Measurements from ENCODE around the gene ANGPTL7. TPM values are rescaled to one million over a fixed set of nuclear protein-coding genes. Genes with fewer than 3 reads are reported as not detected.

ANGPTL7 gene
- total RNA-seq, 1 donor from 2014 or later: not detected

GRCh38 chr1:11145741-11146140, 43.4 kb upstream of the ANGPTL7 start:
- Mint-ChIP-seq H3K4me3 (no peak overlapping the region), H3K4me1 (no peaks in the 10 kb centered on the region), H3K27me3 (ENCODE audit: low read depth) (no peaks in the 10 kb centered on the region), H3K36me3 (peaks cover 26% of the 10 kb centered on the region), H3K27ac (no peak overlapping the region), H3K9me3 (no peaks in the 10 kb centered on the region)
- TF ChIP-seq, protein P1, sequence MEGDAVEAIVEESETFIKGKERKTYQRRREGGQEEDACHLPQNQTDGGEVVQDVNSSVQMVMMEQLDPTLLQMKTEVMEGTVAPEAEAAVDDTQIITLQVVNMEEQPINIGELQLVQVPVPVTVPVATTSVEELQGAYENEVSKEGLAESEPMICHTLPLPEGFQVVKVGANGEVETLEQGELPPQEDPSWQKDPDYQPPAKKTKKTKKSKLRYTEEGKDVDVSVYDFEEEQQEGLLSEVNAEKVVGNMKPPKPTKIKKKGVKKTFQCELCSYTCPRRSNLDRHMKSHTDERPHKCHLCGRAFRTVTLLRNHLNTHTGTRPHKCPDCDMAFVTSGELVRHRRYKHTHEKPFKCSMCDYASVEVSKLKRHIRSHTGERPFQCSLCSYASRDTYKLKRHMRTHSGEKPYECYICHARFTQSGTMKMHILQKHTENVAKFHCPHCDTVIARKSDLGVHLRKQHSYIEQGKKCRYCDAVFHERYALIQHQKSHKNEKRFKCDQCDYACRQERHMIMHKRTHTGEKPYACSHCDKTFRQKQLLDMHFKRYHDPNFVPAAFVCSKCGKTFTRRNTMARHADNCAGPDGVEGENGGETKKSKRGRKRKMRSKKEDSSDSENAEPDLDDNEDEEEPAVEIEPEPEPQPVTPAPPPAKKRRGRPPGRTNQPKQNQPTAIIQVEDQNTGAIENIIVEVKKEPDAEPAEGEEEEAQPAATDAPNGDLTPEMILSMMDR (IDR thresholded peaks at IDR 0.05; ENCODE audit: unreplicated experiment): no peak
- no peak for DNase-seq (ENCODE audit: low spot score in 2 of 2, unreplicated experiment in 2 of 2)

DNA sequence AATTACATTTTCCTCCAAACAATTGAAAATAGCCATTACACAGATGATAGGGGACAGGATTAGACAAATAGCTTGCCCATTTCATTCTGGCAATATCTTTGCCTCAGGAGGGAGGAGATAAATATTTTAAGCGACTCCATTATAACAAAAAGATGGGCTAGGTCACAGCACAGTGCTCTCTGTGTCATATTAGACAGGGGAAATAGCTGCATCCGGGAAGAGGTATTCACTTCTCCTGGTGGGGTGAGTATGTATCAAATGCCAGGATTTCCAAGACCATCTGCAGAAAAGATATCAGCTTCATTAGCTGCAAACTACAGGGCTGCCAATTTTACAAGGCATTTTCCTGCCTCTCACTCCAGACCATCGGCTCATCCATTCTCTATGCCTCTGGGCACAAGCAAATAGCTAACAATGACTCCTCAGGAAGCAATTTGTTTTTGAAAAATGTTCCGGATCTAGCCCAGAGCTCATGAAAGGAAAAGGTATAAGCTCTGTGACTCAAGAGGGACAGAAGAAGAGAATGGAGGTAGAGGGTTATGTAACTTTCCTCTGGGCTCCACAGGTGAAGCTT, 41.9 kb upstream of the ANGPTL7 start:
- Mint-ChIP-seq H3K4me3 (no peak overlapping the region), H3K36me3 (peaks cover 25% of the 10 kb centered on the region), H3K9me3 (no peaks in the 10 kb centered on the region), H3K4me1 (peaks cover 6% of the 10 kb centered on the region), H3K27ac (no peak overlapping the region), H3K27me3 (ENCODE audit: low read depth) (no peaks in the 10 kb centered on the region)
- TF ChIP-seq, protein P1 (IDR thresholded peaks at IDR 0.05; ENCODE audit: unreplicated experiment): no peak
- DNase-seq (ENCODE audit: low spot score in 2 of 2, unreplicated experiment in 2 of 2): no peak

DNA sequence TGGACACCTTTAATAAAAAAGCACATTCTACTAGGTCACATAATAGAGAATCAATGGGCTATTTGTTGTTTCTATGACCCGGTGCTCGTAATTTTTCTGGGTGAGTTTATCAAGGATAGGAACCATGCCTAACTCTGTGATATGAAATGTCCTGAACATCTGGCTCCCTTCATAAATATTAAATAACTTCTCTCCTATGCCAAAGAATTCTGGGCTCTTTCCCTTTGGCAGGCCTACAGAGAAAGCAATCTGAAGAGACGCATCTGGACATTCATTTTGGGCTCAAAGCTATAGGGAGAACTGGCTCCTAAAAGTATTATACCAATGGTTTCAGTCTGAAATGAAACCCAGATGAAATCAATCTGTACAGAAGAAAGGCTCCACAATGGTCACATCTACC, 38.8 kb upstream of the ANGPTL7 start:
- H3K27me3 Mint-ChIP-seq (ENCODE audit: low read depth): no peaks in the 10 kb centered on the region
- H3K27ac Mint-ChIP-seq: peak overlapping the region; percentile 47
- no peak for DNase-seq (ENCODE audit: low spot score in 2 of 2, unreplicated experiment in 2 of 2)
- TF ChIP-seq, protein P1 (IDR thresholded peaks at IDR 0.05; ENCODE audit: unreplicated experiment): no peak
- H3K9me3 Mint-ChIP-seq: no peaks in the 10 kb centered on the region
- peaks cover 11% of the 10 kb centered on the region for H3K4me1 Mint-ChIP-seq
- no peak overlapping the region for H3K4me3 Mint-ChIP-seq
- H3K36me3 Mint-ChIP-seq: peaks cover 27% of the 10 kb centered on the region

DNA sequence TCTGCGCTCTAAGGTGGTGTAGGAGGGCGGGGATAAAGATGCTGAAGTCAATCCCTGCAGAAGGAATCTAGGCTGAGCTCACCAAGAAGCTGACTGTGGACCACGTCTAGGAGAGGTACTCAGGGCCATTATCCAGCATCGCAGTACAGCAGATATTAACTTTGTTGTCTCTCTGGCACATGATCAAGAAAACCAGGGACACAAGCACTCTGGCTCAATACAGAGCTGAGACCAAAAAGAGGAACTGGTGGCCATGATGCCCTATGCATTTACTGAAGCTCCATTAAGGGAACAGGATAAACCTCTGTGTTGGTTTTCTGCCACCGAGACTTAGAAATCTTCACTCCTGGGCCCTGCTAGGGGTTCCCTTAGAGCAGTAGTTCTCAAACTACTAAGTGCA, 38.0 kb upstream of the ANGPTL7 start:
- DNase-seq (ENCODE audit: low spot score in 2 of 2, unreplicated experiment in 2 of 2): no peak
- Mint-ChIP-seq H3K27me3 (ENCODE audit: low read depth) (no peaks in the 10 kb centered on the region), H3K9me3 (no peaks in the 10 kb centered on the region), H3K27ac (peak overlapping the region; percentile 5), H3K36me3 (peaks cover 25% of the 10 kb centered on the region), H3K4me3 (no peak overlapping the region), H3K4me1 (peaks cover 11% of the 10 kb centered on the region)
- TF ChIP-seq, protein P1 (IDR thresholded peaks at IDR 0.05; ENCODE audit: unreplicated experiment): no peak

- H3K36me3 Mint-ChIP-seq: peaks cover 28% of the 10 kb centered on the region
- no peak overlapping the region for H3K4me3 Mint-ChIP-seq
- no peak for DNase-seq (ENCODE audit: low spot score in 2 of 2, unreplicated experiment in 2 of 2)
- H3K4me1 Mint-ChIP-seq: peaks cover 11% of the 10 kb centered on the region
- TF ChIP-seq, protein P1 (IDR thresholded peaks at IDR 0.05; ENCODE audit: unreplicated experiment): no peak
- H3K9me3 Mint-ChIP-seq: no peaks in the 10 kb centered on the region
- peak overlapping the region; percentile 64 for H3K27ac Mint-ChIP-seq
- H3K27me3 Mint-ChIP-seq (ENCODE audit: low read depth): no peaks in the 10 kb centered on the region
Measured at GRCh38 chr1:11151826-11152612, 37.1 kb upstream of the ANGPTL7 start.

Data from mesothelial cell of epicardium (in vitro differentiated cells).